Breast epithelium (tissue), 4 donors: ENCODE data around the gene SERINC5. TPM values are rescaled to one million over a fixed set of nuclear protein-coding genes. Genes with fewer than 3 reads are reported as not detected.

Experiments
- DNase-seq, 2 donors: peaks; one replicate each; pipeline ENCODE4 v3.0.0-alpha.2; 2019; ENCODE audit warnings: low spot score in 2 of 2
- H3K27ac ChIP-seq, 2 donors: fragments of 200-600 bp; sonication (generic) in 1 of 2; one replicate each; pipeline ENCODE4 v1.5.1; 2016 to 2019; ENCODE audit warnings: mild to moderate bottlenecking in 1 of 2
- H3K27me3 ChIP-seq, 2 donors: fragments of 200-600 bp; sonication (generic) in 1 of 2; one replicate each; pipeline versions ENCODE4 v1.5.1 to v1.6.0; 2017 to 2019; ENCODE audit warnings: control low read depth in 1 of 2, mild to moderate bottlenecking in 1 of 2
- H3K36me3 ChIP-seq: fragments of 200-600 bp; one replicate; pipeline ENCODE4 v1.5.1; 2019
- H3K4me1 ChIP-seq, 2 donors: fragments of 200-600 bp; sonication (generic); one replicate each; pipeline ENCODE4 v1.5.1; 2016 to 2019; ENCODE audit warnings: control low read depth in 1 of 2
- H3K4me3 ChIP-seq, 3 donors: fragments of 200-600 bp; sonication (generic); 1 replicate in 2 of 3; 2 replicates in 1 of 3; pipeline ENCODE4 v1.5.1; 2016 to 2019; ENCODE audit warnings: mild to moderate bottlenecking in 3 of 3, moderate library complexity in 2 of 3
- H3K9me3 ChIP-seq, 2 donors: fragments of 200-600 bp; sonication (generic) in 1 of 2; one replicate each; pipeline ENCODE4 v1.5.1; 2016 to 2019; ENCODE audit warnings: control low read depth in 1 of 2
- CTCF ChIP-seq, 3 donors: fragments of 450-650 bp; IDR thresholded peaks; one replicate each; pipeline ENCODE4 v1.5.1; 2016 to 2017; ENCODE audit warnings: antibody characterized with exemption in 3 of 3, mild to moderate bottlenecking in 3 of 3, moderate library complexity in 3 of 3
- POLR2A ChIP-seq: fragments of 450-650 bp; IDR thresholded peaks from one replicate; pipeline ENCODE4 v1.6.1; 2016; ENCODE audit warnings: antibody characterized with exemption, mild to moderate bottlenecking, moderate library complexity
- POLR2AphosphoS5 ChIP-seq, 3 donors: sonication (generic); formaldehyde crosslinking; IDR thresholded peaks; one replicate each; pipeline ENCODE4 v1.6.1; 2017; ENCODE audit warnings: antibody characterized with exemption in 3 of 3
- intact Hi-C: fragments of 100-400 bp; cut with DNase I; formaldehyde crosslinking; loops from one replicate; pipeline ENCODE4 v1.15.1; 2023; ENCODE audit warnings: low total_unique reads
- total RNA-seq, 3 donors: library from RNA; depleted of rRNA; stranded (reverse); fragments of >200 nt; gene quantifications; one replicate each; pipeline ENCODE4 v1.1.0, GENCODE V29; 2016

Gene SERINC5
- total RNA-seq, 3 donors from 2014 or later = 12.6 to 32.9 (median 28.5) TPM

- intact Hi-C loops = no loop called here
- no peak overlapping the region for H3K27ac ChIP-seq
These were observed 40.3 kb downstream of the SERINC5 start for GRCh38 chr5:80215523-80215922.

GRCh38 chr5:80213466-80213865, 42.4 kb downstream of the SERINC5 start:
- no peak for DNase-seq
- TF ChIP-seq POLR2AphosphoS5 (IDR thresholded peaks at IDR 0.05) (no peak), CTCF (IDR thresholded peaks at IDR 0.05) (no peak), POLR2A (no peak)
- Histone ChIP-seq H3K9me3 (no peaks in the 10 kb centered on the region), H3K27ac (no peak overlapping the region), H3K36me3 (no peaks in the 10 kb centered on the region), H3K27me3 (no peaks in the 10 kb centered on the region), H3K4me3 (no peak overlapping the region), H3K4me1 (no peaks in the 10 kb centered on the region)
- intact Hi-C loops = no loop called here

More at GRCh38 chr5:80215523-80215922, 40.3 kb downstream of the SERINC5 start:
- Histone ChIP-seq H3K9me3 (no peaks in the 10 kb centered on the region), H3K27me3 (no peaks in the 10 kb centered on the region), H3K36me3 (no peaks in the 10 kb centered on the region), H3K4me1 (no peaks in the 10 kb centered on the region), H3K4me3 (no peak overlapping the region)
- TF ChIP-seq POLR2AphosphoS5 (IDR thresholded peaks at IDR 0.05) (no peak), CTCF (IDR thresholded peaks at IDR 0.05) (no peak), POLR2A (no peak)
- no peak for DNase-seq

GRCh38 chr5:80212171-80212667, 43.6 kb downstream of the SERINC5 start:
- Histone ChIP-seq H3K4me1 (no peaks in the 10 kb centered on the region), H3K27me3 (no peaks in the 10 kb centered on the region), H3K27ac (no peak overlapping the region), H3K4me3 (no peak overlapping the region), H3K36me3 (no peaks in the 10 kb centered on the region), H3K9me3 (no peaks in the 10 kb centered on the region)
- intact Hi-C loops = no loop called here
- no peak for DNase-seq
- TF ChIP-seq CTCF (IDR thresholded peaks at IDR 0.05) (no peak), POLR2AphosphoS5 (IDR thresholded peaks at IDR 0.05) (no peak), POLR2A (no peak)

GRCh38 chr5:80211327-80211726, 44.5 kb downstream of the SERINC5 start:
- TF ChIP-seq CTCF (IDR thresholded peaks at IDR 0.05) (no peak), POLR2AphosphoS5 (IDR thresholded peaks at IDR 0.05) (no peak), POLR2A (no peak)
- Histone ChIP-seq H3K4me1 (no peaks in the 10 kb centered on the region), H3K27me3 (no peaks in the 10 kb centered on the region), H3K27ac (no peak overlapping the region), H3K36me3 (no peaks in the 10 kb centered on the region), H3K9me3 (no peaks in the 10 kb centered on the region), H3K4me3 (no peak overlapping the region)
- intact Hi-C loops = no loop called here
- DNase-seq = no peak

GRCh38 chr5:80210014-80210413, 45.8 kb downstream of the SERINC5 start:
- Histone ChIP-seq H3K4me1 (no peaks in the 10 kb centered on the region), H3K4me3 (no peak overlapping the region), H3K36me3 (no peaks in the 10 kb centered on the region), H3K27me3 (no peaks in the 10 kb centered on the region), H3K9me3 (no peaks in the 10 kb centered on the region), H3K27ac (peak overlapping the region in 1 of 2 donors; percentile 42)
- TF ChIP-seq POLR2A (no peak), CTCF (IDR thresholded peaks at IDR 0.05) (no peak), POLR2AphosphoS5 (IDR thresholded peaks at IDR 0.05) (no peak)
- intact Hi-C loops = no loop called here
- DNase-seq = no peak
